Measurements from ENCODE around the gene HACL1.

- TF ChIP-seq MAX (IDR thresholded peaks at IDR 0.05; ENCODE audit: insufficient read depth, insufficient read length) = no peak
- TF ChIP-seq, protein P1, sequence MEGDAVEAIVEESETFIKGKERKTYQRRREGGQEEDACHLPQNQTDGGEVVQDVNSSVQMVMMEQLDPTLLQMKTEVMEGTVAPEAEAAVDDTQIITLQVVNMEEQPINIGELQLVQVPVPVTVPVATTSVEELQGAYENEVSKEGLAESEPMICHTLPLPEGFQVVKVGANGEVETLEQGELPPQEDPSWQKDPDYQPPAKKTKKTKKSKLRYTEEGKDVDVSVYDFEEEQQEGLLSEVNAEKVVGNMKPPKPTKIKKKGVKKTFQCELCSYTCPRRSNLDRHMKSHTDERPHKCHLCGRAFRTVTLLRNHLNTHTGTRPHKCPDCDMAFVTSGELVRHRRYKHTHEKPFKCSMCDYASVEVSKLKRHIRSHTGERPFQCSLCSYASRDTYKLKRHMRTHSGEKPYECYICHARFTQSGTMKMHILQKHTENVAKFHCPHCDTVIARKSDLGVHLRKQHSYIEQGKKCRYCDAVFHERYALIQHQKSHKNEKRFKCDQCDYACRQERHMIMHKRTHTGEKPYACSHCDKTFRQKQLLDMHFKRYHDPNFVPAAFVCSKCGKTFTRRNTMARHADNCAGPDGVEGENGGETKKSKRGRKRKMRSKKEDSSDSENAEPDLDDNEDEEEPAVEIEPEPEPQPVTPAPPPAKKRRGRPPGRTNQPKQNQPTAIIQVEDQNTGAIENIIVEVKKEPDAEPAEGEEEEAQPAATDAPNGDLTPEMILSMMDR (IDR thresholded peaks at IDR 0.05; ENCODE audit: extremely low read depth in 1 of 2, insufficient read depth in 1 of 2, low read depth in 1 of 2, low read length in 2 of 2) = no peak
Observed at GRCh38 chr3:15525790-15526189, 75.6 kb downstream of the HACL1 start.
